G401.6 (cell line): Measurements from ENCODE around the gene EYA2.
"Not testable (repeated sequence)": the region's sequence is repeated elsewhere in the genome, so short reads cannot be mapped to it uniquely, and the experiment has no call there.

ENCODE experiments used
- FAIRE-seq: peaks from 2 replicates; lab custom pipeline; 2012; peaks lifted over from hg19 to GRCh38; lab: Jason Lieb, UNC

Gene EYA2

GRCh38 chr20:47204850-47205122 is 310.1 kb downstream of the EYA2 start:
- not testable (repeated sequence) for FAIRE-seq

- no peak for FAIRE-seq
Measured at GRCh38 chr20:47205577-47206123, 311.0 kb downstream of the EYA2 start.

- FAIRE-seq = not testable (repeated sequence)
Measured at GRCh38 chr20:47206552-47206951, 311.9 kb downstream of the EYA2 start.

GRCh38 chr20:47206962-47207641 is 312.5 kb downstream of the EYA2 start:
- FAIRE-seq = no peak

- no peak for FAIRE-seq
Measured at GRCh38 chr20:47208534-47209174, 314.0 kb downstream of the EYA2 start.

- no peak for FAIRE-seq
Measured at GRCh38 chr20:47209982-47210381, 315.3 kb downstream of the EYA2 start.

GRCh38 chr20:47210470-47210869 is 315.8 kb downstream of the EYA2 start:
- no peak for FAIRE-seq

- no peak for FAIRE-seq
Measured at GRCh38 chr20:47211036-47211435, 316.4 kb downstream of the EYA2 start.

- no peak for FAIRE-seq
Measured at GRCh38 chr20:47212606-47213207, 318.1 kb downstream of the EYA2 start.

GRCh38 chr20:47213966-47214365 is 319.3 kb downstream of the EYA2 start:
- FAIRE-seq = no peak

GRCh38 chr20:47215653-47216397 is 321.2 kb downstream of the EYA2 start:
- FAIRE-seq = no peak

GRCh38 chr20:47216819-47217410 is 322.3 kb downstream of the EYA2 start:
- FAIRE-seq = no peak

GRCh38 chr20:47217482-47218446 is 323.1 kb downstream of the EYA2 start:
- no peak for FAIRE-seq

- no peak for FAIRE-seq
Measured at GRCh38 chr20:47220161-47220582, 325.5 kb downstream of the EYA2 start.

- FAIRE-seq = no peak
Measured at GRCh38 chr20:47221036-47221625, 326.5 kb downstream of the EYA2 start.

- FAIRE-seq = no peak
Measured at GRCh38 chr20:47222468-47223119, 328.0 kb downstream of the EYA2 start.

GRCh38 chr20:47223896-47224295 is 329.3 kb downstream of the EYA2 start:
- FAIRE-seq = no peak

- no peak for FAIRE-seq
Measured at GRCh38 chr20:47224300-47224791, 329.7 kb downstream of the EYA2 start.

GRCh38 chr20:47224857-47225256 is 330.2 kb downstream of the EYA2 start:
- no peak for FAIRE-seq

GRCh38 chr20:47225458-47225857 is 330.8 kb downstream of the EYA2 start:
- FAIRE-seq = no peak
